Activated CD4-positive, CD25-positive, alpha-beta regulatory T cell treated with anti-CD3 and anti-CD28 coated beads, Interleukin-2, amount 50 U/mL, for 72 hours (primary cell): Measurements from ENCODE around the gene RAI14.
A peak's percentile ranks its signal among the peaks of the same experiment; 100 is the strongest.

ENCODE experiments used
- DNase-seq: peaks from one replicate; pipeline ENCODE4 v3.0.0; 2021

Gene RAI14

GRCh38 chr5:34656001-34656699 lies at the start of gene RAI14:
TSS of gene RAI14 (plus strand) at chr5:34656328. CDS start at chr5:34686920, 30,592 bp downstream.
- peak; percentile 29 for DNase-seq

GRCh38 chr5:34608368-34608767 lies 47.8 kb upstream of the RAI14 start:
- no peak for DNase-seq

GRCh38 chr5:34608859-34609648 lies 47.1 kb upstream of the RAI14 start:
- no peak for DNase-seq

GRCh38 chr5:34609951-34610441 lies 46.1 kb upstream of the RAI14 start:
- DNase-seq: no peak

- no peak for DNase-seq
Observed at GRCh38 chr5:34610546-34610945, 45.6 kb upstream of the RAI14 start.

- DNase-seq: no peak
Observed at GRCh38 chr5:34611464-34612415, 44.4 kb upstream of the RAI14 start.

- no peak for DNase-seq
Observed at GRCh38 chr5:34616651-34617050, 39.5 kb upstream of the RAI14 start.

GRCh38 chr5:34618371-34619065 lies 37.6 kb upstream of the RAI14 start:
- DNase-seq: no peak

- no peak for DNase-seq
Observed at GRCh38 chr5:34620185-34620584, 35.9 kb upstream of the RAI14 start.

GRCh38 chr5:34621277-34622097 lies 34.6 kb upstream of the RAI14 start:
- no peak for DNase-seq

- DNase-seq: no peak
Observed at GRCh38 chr5:34622098-34622400, 34.1 kb upstream of the RAI14 start.

- no peak for DNase-seq
Observed at GRCh38 chr5:34624691-34625090, 31.4 kb upstream of the RAI14 start.

- DNase-seq: no peak
Observed at GRCh38 chr5:34625246-34625645, 30.9 kb upstream of the RAI14 start.

- no peak for DNase-seq
Observed at GRCh38 chr5:34626036-34626435, 30.1 kb upstream of the RAI14 start.

- DNase-seq: no peak
Observed at GRCh38 chr5:34626751-34627150, 29.4 kb upstream of the RAI14 start.

- no peak for DNase-seq
Observed at GRCh38 chr5:34627794-34628193, 28.3 kb upstream of the RAI14 start.

- DNase-seq: no peak
Observed at GRCh38 chr5:34628373-34628772, 27.8 kb upstream of the RAI14 start.

- no peak for DNase-seq
Observed at GRCh38 chr5:34630596-34630995, 25.5 kb upstream of the RAI14 start.

- DNase-seq: no peak
Observed at GRCh38 chr5:34632807-34633422, 23.2 kb upstream of the RAI14 start.

GRCh38 chr5:34639852-34640626 lies 16.1 kb upstream of the RAI14 start:
- no peak for DNase-seq
